Measurements from ENCODE around the gene STAG3. TPM values are rescaled to one million over a fixed set of nuclear protein-coding genes. Genes with fewer than 3 reads are reported as not detected.
"Not testable (repeated sequence)": the region's sequence is repeated elsewhere in the genome, so short reads cannot be mapped to it uniquely, and the experiment has no call there.

The STAG3 gene
- total RNA-seq, 2 donors from 2014 or later = 0.52 to 1.2 TPM

DNA sequence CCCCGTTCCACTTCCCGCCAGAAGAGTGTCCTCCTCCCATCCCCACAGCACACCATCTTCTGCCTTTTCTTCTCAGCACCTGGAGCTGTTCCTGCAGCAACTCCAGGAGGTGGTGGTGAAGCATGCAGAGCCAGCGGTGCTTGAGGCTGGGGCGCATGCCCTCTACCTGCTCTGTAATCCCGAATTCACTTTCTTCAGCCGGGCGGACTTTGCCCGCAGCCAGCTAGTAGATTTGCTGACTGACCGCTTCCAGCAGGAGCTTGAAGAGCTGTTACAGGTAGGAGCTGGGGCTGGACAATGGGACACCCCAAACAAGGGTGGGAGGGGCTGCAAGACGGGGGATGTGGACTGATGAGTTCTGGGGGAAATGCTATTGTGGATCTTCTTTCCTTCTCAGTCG is 23.0 kb downstream of the STAG3 start:
- DNase-seq (ENCODE audit: low spot score) = no peak
- intact Hi-C loops (cut with DNase I) = no loop called here

DNA sequence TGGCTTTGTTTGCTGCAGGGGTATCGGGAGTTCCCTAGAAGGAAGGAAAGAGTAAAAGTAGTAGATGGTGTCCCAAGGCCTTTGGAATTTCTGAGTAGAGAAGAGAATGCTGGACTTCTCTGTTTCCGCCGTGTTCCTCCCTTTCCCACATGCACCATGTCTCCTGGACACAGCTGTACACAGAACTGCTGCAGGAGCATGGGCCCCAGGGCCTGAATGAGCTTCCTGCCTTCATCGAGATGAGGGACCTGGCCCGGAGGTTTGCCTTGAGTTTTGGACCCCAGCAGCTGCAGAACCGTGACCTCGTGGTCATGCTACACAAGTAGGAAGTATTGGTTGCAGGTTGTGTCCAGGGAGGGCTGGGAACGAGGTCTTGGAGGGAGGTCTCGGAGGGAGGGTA is 26.7 kb downstream of the STAG3 start:
- intact Hi-C loops (cut with DNase I) = no loop called here
- DNase-seq (ENCODE audit: low spot score) = no peak

DNA sequence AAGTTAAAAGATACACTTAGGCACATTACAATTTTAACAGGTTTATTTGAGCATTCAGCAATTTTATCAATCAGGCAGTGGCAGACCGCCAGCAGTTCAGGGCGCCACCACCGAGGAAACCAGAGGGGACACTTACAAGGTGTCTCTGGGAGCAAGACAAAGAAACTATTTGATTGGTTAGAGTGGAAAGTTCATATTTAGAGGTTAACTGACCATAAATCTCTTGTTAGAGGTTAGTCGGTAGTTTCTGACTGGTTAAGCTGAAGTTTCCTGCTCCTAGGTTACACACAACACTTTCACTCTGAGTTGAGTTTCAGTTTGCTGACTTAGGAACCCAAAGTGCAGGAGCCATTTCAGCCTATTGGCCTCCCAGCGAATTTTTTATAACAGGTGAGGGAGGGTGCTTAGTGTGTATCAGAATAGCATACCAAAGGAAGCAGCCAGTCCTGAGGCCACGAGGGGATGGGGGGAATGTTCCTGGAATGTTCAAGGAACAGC is 31.2 kb downstream of the STAG3 start:
- DNase-seq (ENCODE audit: low spot score) = no peak
- intact Hi-C loops (cut with DNase I) = no loop called here

GRCh38 chr7:100209493-100209892 is 31.8 kb downstream of the STAG3 start:
- DNase-seq (ENCODE audit: low spot score) = no peak
- intact Hi-C loops (cut with DNase I) = no loop called here

DNA sequence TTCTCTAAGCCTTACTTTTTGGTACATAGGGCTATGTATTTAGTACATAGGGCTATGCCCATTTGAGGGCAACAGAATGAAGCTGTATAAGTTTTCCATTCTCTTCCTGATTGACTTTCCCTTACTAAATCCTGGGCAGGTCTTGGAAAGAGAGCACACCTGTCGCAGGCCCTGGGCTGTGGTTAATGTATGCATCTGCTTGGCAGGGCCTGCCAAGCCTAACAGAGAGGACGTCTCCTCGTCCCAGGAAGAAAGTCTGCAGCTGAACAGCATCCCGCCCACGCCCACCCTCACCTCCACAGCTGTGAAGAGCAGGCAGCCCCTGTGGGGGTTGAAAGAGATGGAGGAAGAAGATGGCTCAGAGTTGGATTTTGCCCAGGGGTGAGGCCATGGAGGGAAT is 33.1 kb downstream of the STAG3 start:
- no peak for DNase-seq (ENCODE audit: low spot score)

DNA sequence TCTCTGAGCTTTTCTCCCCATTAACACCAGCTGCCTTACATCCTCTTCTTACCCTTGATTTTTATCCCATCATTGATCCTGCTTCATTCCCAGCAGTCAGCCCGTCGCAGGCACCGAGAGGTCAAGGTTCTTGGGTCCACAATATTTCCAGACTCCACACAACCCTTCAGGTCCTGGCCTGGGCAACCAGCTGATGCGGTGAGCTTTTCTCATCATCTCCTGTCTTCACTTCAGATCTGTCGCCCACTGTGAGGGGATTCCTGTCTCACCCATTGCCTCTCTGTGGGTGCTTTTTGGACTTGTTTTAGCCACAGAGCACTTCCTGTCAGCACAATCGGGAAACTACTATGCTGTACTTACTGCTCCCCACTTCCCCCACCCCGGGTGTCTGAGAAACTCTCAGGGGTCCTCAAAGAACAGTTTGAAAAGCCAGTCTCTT is 33.6 kb downstream of the STAG3 start:
- DNase-seq (ENCODE audit: low spot score) = no peak
- intact Hi-C loops (cut with DNase I) = no loop called here

More for the DNA sequence above, 33.1 kb downstream of the STAG3 start:
- intact Hi-C loops (cut with DNase I) = no loop called here

GRCh38 chr7:100212631-100213286 is 35.0 kb downstream of the STAG3 start:
- intact Hi-C loops (cut with DNase I) = no loop called here
- DNase-seq (ENCODE audit: low spot score) = no peak

GRCh38 chr7:100213672-100214071 is 36.0 kb downstream of the STAG3 start:
- intact Hi-C loops (cut with DNase I) = no loop called here
- DNase-seq (ENCODE audit: low spot score) = no peak

GRCh38 chr7:100214356-100214755 is 36.6 kb downstream of the STAG3 start:
- DNase-seq (ENCODE audit: low spot score); intact Hi-C loops (cut with DNase I): not testable (repeated sequence)

DNA sequence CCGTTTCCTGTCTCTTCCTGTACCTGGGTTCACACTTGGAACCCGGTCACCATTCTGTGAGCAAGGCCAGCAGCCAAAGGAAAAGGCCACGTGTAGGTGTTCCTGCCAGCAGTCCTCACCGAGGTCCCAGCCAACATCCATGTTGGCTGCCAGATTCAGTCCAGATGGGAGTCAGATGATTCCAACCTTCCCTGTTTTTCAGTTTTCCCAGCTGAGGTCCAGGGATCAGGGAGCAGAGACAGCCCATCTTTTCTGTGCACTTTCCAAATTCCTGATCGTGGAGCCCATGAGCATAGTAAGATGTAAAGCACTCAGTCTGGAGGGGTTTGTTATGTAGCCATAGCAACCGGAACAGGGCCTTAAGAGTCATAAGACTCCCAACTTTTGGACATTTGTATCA is 38.2 kb downstream of the STAG3 start:
- intact Hi-C loops (cut with DNase I) = no loop called here
- DNase-seq (ENCODE audit: low spot score) = peak; percentile 78

DNA sequence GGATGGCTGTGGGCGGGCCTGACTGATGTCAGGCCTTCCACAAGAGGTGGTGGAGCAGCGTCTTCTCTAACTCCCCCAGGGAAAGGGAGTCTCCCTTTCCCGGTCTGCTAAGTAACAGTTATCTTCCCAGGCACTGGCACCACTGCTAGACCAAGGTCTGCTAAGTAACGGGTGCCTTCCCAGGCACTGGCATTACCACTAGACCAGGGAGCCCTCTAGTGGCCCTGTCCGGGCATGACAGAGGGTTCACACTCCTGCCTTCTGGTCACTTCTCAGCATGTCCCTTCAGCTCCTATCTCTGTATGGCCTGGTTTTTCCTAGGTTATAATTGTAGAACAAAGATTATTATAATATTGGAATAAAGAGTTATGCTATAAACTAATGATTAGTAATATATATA is 40.2 kb downstream of the STAG3 start:
- DNase-seq (ENCODE audit: low spot score) = peak; percentile 96
- intact Hi-C loops (cut with DNase I) = not testable (repeated sequence)

DNA sequence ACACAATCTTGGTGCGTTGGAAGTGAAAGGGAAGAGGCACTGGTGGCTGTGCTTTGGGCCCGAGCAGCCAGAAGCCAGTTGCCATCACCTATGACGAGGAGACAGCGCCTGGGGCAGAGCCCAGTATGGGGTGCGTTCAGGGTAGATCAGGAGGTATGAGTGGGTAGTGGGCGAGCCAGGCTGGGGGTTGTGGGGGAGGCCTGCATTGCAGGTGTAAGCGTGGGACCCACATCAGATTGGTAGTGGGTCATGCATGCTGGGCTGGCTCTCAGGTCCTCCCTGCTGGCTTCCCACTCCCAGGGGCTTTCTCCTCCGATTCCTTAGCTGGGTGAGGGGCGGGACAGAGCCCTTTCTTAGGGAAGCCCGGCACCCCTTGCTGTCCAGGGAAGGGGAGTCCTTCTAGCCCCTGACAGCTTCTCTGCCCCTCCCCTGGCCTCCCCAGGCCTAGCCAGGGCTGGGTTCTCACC is 41.6 kb downstream of the STAG3 start:
- DNase-seq (ENCODE audit: low spot score) = no peak
- intact Hi-C loops (cut with DNase I) = no loop called here

- not testable (repeated sequence) for DNase-seq (ENCODE audit: low spot score)
- intact Hi-C loops (cut with DNase I) = loop anchor here in 1 of 2 donors (5.0 kb wide), 1 partner anchor 88 kb away; no protein-coding TSS in a partner anchor
Measured at GRCh38 chr7:100219801-100220585, 42.3 kb downstream of the STAG3 start, which contains the start of gene PVRIG. Gene PVRIG (plus strand): TSS chr7:100219949. CDS start chr7:100219971, 22 bp downstream.

DNA sequence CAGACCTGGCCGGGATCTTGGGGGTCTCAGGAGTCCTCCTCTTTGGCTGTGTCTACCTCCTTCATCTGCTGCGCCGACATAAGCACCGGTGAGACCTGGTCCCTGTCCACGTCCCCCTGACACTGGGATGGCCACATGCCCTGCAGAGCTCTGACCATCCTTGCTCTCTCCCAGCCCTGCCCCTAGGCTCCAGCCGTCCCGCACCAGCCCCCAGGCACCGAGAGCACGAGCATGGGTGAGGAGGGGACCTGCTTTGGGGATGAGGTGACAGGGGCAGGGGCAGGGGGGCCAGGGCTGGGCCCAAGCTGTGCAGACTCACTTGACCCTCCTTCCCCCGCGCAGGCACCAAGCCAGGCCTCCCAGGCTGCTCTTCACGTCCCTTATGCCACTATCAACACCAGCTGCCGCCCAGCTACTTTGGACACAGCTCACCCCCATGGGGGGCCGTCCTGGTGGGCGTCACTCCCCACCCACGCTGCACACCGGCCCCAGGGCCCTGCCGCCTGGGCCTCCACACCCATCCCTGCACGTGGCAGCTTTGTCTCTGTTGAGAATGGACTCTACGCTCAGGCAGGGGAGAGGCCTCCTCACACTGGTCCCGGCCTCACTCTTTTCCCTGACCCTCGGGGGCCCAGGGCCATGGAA is 43.0 kb downstream of the STAG3 start:
- intact Hi-C loops (cut with DNase I) = loop anchor here in 1 of 2 donors (5.0 kb wide), 1 partner anchor 88 kb away; no protein-coding TSS in a partner anchor
- DNase-seq (ENCODE audit: low spot score) = no peak

GRCh38 chr7:100221231-100221718 is 43.6 kb downstream of the STAG3 start:
- intact Hi-C loops (cut with DNase I) = loop anchor here in 1 of 2 donors (5.0 kb wide), 1 partner anchor 89 kb away; no protein-coding TSS in a partner anchor
- DNase-seq (ENCODE audit: low spot score) = no peak

DNA sequence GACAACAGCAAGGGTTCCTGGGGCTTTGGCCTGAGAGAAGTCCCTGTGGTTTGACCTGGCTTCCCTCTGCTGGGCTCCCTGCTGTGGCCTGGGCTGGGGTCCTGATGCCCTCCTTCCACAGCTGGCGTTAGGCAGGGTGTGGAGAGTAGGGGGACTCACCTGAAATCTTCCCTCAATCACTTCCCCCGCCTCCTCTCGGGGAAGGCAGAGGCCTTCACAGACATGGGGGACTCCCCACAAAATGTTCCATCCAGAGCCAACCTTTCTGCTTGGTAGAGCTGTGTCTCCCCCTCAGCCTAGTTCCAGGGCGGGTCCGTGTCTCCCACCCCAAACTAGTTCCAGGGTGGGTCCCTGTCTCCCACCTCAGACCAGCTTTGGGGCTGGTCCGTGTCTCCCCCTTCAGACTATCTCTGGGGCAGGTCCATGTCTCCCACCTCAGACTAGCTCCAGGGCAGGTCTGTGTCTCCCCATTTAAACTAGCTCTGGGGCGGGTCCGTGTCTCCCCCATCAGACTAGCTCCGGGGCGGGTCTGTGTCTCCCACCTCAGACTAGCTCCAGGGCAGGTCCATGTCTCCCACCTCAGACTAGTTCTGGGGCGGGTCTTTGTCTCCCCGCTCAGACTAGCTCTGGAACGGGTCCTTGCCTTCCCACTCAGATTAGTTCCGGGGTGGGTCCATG is 44.2 kb downstream of the STAG3 start:
- DNase-seq (ENCODE audit: low spot score) = no peak
- intact Hi-C loops (cut with DNase I) = loop anchor here in 1 of 2 donors (5.0 kb wide), 1 partner anchor 90 kb away; no protein-coding TSS in a partner anchor

- intact Hi-C loops (cut with DNase I) = loop anchor here in 1 of 2 donors (5.0 kb wide), 1 partner anchor 90 kb away; no protein-coding TSS in a partner anchor
- DNase-seq (ENCODE audit: low spot score) = no peak
Measured at GRCh38 chr7:100222445-100223132, 44.9 kb downstream of the STAG3 start.

DNA sequence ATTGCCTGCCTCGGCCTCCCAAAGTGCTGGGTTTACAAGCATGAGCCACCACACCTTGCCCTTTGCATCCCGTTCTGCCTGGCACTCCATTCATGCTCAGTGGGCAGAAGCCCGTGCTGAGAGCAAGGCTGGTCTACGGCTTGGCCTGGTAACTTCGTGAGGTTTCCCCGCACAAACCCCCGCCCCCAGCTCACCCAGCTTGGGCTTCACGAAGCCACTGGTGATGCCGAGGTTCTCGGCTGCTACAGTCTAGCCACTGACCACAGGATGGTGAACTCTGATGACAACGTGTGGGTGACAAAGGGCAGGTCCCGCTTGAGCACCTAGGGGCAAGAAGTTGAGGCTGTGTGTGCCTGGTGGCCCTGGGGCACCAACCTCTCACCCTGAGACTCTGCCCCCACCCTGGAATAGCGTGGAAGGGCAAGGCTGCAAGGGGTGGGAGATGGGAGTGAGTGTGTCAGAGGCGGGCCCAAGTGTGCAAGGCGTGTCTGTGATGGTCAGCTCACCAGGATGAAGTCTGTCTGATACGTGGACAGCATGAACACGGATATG is 45.7 kb downstream of the STAG3 start:
- DNase-seq (ENCODE audit: low spot score) = not testable (repeated sequence)
- intact Hi-C loops (cut with DNase I) = loop anchor here in 1 of 2 donors (5.0 kb wide), 1 partner anchor 91 kb away; no protein-coding TSS in a partner anchor
